Neutrophil (primary cell): Measurements from ENCODE around the gene CCL23.

Source experiments
- H3K27ac ChIP-seq: fragments of 200-600 bp; sonication (generic); 2 replicates; pipeline ENCODE4 v1.5.1; 2016; ENCODE audit warnings: mild to moderate bottlenecking, moderate library complexity
- H3K27me3 ChIP-seq: fragments of 200-600 bp; sonication (generic); 2 replicates; pipeline ENCODE4 v1.6.0; 2016; ENCODE audit warnings: mild to moderate bottlenecking
- H3K36me3 ChIP-seq: fragments of 200-600 bp; sonication (generic); 2 replicates; pipeline ENCODE4 v1.5.1; 2017
- H3K4me1 ChIP-seq, 2 experiments: fragments of 200-600 bp in 1 of 2; sonication (generic) in 1 of 2; 1 replicate in 1 of 2; 2 replicates in 1 of 2; pipeline versions ENCODE4 v1.5.1 to v1.6.1; 2013 to 2016; ENCODE audit warnings: low read depth in 1 of 2, low read length in 1 of 2, mild to moderate bottlenecking in 1 of 2, moderate library complexity in 1 of 2; ENCODE audit not compliant: control insufficient read depth in 1 of 2, insufficient read depth in 1 of 2
- H3K4me3 ChIP-seq, 2 experiments: fragments of 200-600 bp in 1 of 2; sonication (generic) in 1 of 2; 1 replicate in 1 of 2; 2 replicates in 1 of 2; pipeline ENCODE4 v1.5.1; 2013 to 2016; ENCODE audit warnings: low read depth in 1 of 2, low read length in 1 of 2, mild to moderate bottlenecking in 1 of 2, moderate library complexity in 1 of 2
- H3K9me3 ChIP-seq: fragments of 200-600 bp; sonication (generic); 2 replicates; pipeline ENCODE4 v1.5.1; 2016
- TF ChIP-seq, protein P1 (sequence below): fragments of 200-600 bp; sonication (generic); IDR thresholded peaks from 2 replicates; pipeline ENCODE4 v1.5.1; 2016; ENCODE audit warnings: antibody characterized with exemption

Gene CCL23

DNA sequence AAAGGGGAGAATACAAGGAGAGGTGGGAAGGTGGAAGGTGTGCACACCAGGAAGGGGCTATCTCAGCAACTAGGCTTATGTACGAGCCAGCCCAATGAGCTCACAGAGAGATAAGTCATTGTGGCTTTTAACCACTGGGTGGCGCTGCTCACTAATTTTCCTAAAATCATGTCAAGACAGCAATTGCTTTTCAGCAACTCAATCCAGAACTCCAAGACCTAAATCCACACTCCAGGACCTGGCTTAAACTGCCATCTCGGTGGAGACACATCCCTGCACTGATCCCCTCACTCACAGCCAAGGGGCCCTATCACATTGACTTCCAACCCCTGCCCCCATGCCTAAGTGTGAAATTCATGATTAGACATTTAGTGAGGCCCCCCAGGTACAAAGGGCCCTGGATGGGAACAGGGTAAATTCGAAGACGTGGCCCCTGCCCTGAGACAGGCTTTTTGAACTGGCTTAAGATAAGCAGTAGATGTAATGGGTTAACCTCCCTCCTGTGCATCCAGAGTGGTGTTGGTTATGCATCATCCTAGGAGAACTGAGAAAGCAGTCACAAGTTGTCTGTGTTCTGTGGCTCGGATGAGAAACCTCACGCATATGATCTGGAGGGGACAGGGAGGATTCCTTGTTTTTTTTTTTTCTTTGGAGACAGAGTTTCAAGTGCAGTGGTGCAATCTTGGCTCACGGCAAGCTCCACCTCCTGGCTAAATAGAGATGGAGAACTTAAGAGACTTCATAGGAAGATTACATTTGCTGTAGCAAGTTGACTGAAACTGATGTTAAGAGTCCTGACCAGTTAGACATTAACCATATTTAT, 48.0 kb downstream of the CCL23 start:
- Histone ChIP-seq H3K4me1 (no peaks in the 10 kb centered on the region), H3K27ac (no peak overlapping the region), H3K27me3 (no peaks in the 10 kb centered on the region), H3K4me3 (no peak overlapping the region), H3K9me3 (no peaks in the 10 kb centered on the region), H3K36me3 (no peaks in the 10 kb centered on the region)
- TF ChIP-seq, protein P1, sequence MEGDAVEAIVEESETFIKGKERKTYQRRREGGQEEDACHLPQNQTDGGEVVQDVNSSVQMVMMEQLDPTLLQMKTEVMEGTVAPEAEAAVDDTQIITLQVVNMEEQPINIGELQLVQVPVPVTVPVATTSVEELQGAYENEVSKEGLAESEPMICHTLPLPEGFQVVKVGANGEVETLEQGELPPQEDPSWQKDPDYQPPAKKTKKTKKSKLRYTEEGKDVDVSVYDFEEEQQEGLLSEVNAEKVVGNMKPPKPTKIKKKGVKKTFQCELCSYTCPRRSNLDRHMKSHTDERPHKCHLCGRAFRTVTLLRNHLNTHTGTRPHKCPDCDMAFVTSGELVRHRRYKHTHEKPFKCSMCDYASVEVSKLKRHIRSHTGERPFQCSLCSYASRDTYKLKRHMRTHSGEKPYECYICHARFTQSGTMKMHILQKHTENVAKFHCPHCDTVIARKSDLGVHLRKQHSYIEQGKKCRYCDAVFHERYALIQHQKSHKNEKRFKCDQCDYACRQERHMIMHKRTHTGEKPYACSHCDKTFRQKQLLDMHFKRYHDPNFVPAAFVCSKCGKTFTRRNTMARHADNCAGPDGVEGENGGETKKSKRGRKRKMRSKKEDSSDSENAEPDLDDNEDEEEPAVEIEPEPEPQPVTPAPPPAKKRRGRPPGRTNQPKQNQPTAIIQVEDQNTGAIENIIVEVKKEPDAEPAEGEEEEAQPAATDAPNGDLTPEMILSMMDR = peak; percentile 71

GRCh38 chr17:35968520-35969054, 49.2 kb downstream of the CCL23 start:
- Histone ChIP-seq H3K27ac (no peak overlapping the region), H3K36me3 (no peaks in the 10 kb centered on the region), H3K4me3 (no peak overlapping the region), H3K9me3 (no peaks in the 10 kb centered on the region), H3K27me3 (no peaks in the 10 kb centered on the region), H3K4me1 (no peaks in the 10 kb centered on the region)
- TF ChIP-seq, protein P1 = no peak

- Histone ChIP-seq H3K36me3 (no peaks in the 10 kb centered on the region), H3K9me3 (no peaks in the 10 kb centered on the region), H3K4me1 (no peaks in the 10 kb centered on the region), H3K4me3 (no peak overlapping the region), H3K27ac (no peak overlapping the region), H3K27me3 (no peaks in the 10 kb centered on the region)
- TF ChIP-seq, protein P1 = no peak
These were observed 52.5 kb downstream of the CCL23 start for GRCh38 chr17:35965272-35965671.

DNA sequence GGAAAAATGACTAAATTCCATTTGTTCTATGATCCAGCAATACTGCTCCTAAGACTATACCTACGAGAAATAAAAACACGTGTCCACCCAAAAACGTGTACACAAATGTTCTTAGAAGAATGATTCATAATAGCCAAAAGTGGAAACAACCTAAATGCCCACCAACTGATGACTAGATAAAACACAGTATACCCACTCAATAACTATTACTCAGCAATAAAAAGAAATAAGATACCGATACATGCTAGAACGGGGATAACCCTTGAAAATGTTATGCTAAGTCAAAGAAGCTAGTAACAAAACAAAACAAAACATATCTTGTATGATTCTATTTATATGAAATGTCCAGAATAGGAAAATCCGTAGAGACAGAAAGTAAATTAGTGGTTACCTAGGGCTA, 54.1 kb downstream of the CCL23 start:
- H3K27me3 ChIP-seq = peaks cover 6% of the 10 kb centered on the region
- TF ChIP-seq, protein P1 = no peak
- H3K27ac ChIP-seq = no peak overlapping the region
- no peak overlapping the region for H3K4me3 ChIP-seq
- H3K9me3 ChIP-seq = no peaks in the 10 kb centered on the region
- H3K36me3 ChIP-seq = no peaks in the 10 kb centered on the region
- H3K4me1 ChIP-seq = no peaks in the 10 kb centered on the region
